Measurements from ENCODE around the gene DAGLB.

Gene DAGLB

GRCh38 chr7:6447581-6448199 lies at the start of gene DAGLB:
TSS of gene DAGLB (minus strand) at chr7:6447954. CDS start at chr7:6447842, 112 bp downstream.
- Mint-ChIP-seq H3K4me3 (peak within 1 kb of the TSS; percentile 97), H3K36me3 (ENCODE audit: low read depth) (peaks cover 44% of the 10 kb centered on the region), H3K4me1 (ENCODE audit: low read depth) (peaks cover 37% of the 10 kb centered on the region), H3K9me3 (no peaks in the 10 kb centered on the region), H3K27me3 (no peaks in the 10 kb centered on the region), H3K27ac (peak within 1 kb of the TSS; percentile 96)
- peak; percentile 97 for DNase-seq

- Mint-ChIP-seq H3K4me3 (no peak overlapping the region), H3K27ac (no peak overlapping the region)
- no peak for DNase-seq
Observed at GRCh38 chr7:6497637-6497905, 49.8 kb upstream of the DAGLB start.

GRCh38 chr7:6496842-6497636 lies 49.3 kb upstream of the DAGLB start:
- H3K9me3 Mint-ChIP-seq = no peaks in the 10 kb centered on the region
- H3K36me3 Mint-ChIP-seq (ENCODE audit: low read depth) = no peaks in the 10 kb centered on the region
- H3K27me3 Mint-ChIP-seq = no peaks in the 10 kb centered on the region
- H3K27ac Mint-ChIP-seq = no peak overlapping the region
- no peak for DNase-seq
- H3K4me3 Mint-ChIP-seq = no peak overlapping the region
- H3K4me1 Mint-ChIP-seq (ENCODE audit: low read depth) = no peaks in the 10 kb centered on the region

More at GRCh38 chr7:6497637-6497905, 49.8 kb upstream of the DAGLB start:
- Mint-ChIP-seq H3K9me3 (no peaks in the 10 kb centered on the region), H3K4me1 (ENCODE audit: low read depth) (no peaks in the 10 kb centered on the region), H3K36me3 (ENCODE audit: low read depth) (no peaks in the 10 kb centered on the region), H3K27me3 (no peaks in the 10 kb centered on the region)

GRCh38 chr7:6495597-6496262 lies 48.0 kb upstream of the DAGLB start:
- no peaks in the 10 kb centered on the region for H3K4me1 Mint-ChIP-seq (ENCODE audit: low read depth)
- no peak for DNase-seq
- no peaks in the 10 kb centered on the region for H3K36me3 Mint-ChIP-seq (ENCODE audit: low read depth)
- H3K27me3 Mint-ChIP-seq = no peaks in the 10 kb centered on the region
- no peaks in the 10 kb centered on the region for H3K9me3 Mint-ChIP-seq
- H3K27ac Mint-ChIP-seq = no peak overlapping the region
- H3K4me3 Mint-ChIP-seq = no peak overlapping the region

- Mint-ChIP-seq H3K4me3 (no peak overlapping the region), H3K27ac (no peak overlapping the region), H3K9me3 (no peaks in the 10 kb centered on the region), H3K4me1 (ENCODE audit: low read depth) (no peaks in the 10 kb centered on the region), H3K27me3 (no peaks in the 10 kb centered on the region), H3K36me3 (ENCODE audit: low read depth) (no peaks in the 10 kb centered on the region)
- no peak for DNase-seq
Observed at GRCh38 chr7:6494365-6494764, 46.6 kb upstream of the DAGLB start.

- no peaks in the 10 kb centered on the region for H3K36me3 Mint-ChIP-seq (ENCODE audit: low read depth)
- H3K4me3 Mint-ChIP-seq = no peak overlapping the region
- no peak for DNase-seq
- H3K27me3 Mint-ChIP-seq = no peaks in the 10 kb centered on the region
- H3K9me3 Mint-ChIP-seq = no peaks in the 10 kb centered on the region
- no peaks in the 10 kb centered on the region for H3K4me1 Mint-ChIP-seq (ENCODE audit: low read depth)
- H3K27ac Mint-ChIP-seq = no peak overlapping the region
Observed at GRCh38 chr7:6491194-6491593, 43.4 kb upstream of the DAGLB start.

GRCh38 chr7:6489612-6490011 lies 41.9 kb upstream of the DAGLB start:
- H3K4me1 Mint-ChIP-seq (ENCODE audit: low read depth) = peaks cover 5% of the 10 kb centered on the region
- no peaks in the 10 kb centered on the region for H3K27me3 Mint-ChIP-seq
- DNase-seq = no peak
- H3K9me3 Mint-ChIP-seq = no peaks in the 10 kb centered on the region
- no peak overlapping the region for H3K27ac Mint-ChIP-seq
- no peak overlapping the region for H3K4me3 Mint-ChIP-seq
- no peaks in the 10 kb centered on the region for H3K36me3 Mint-ChIP-seq (ENCODE audit: low read depth)

- H3K27ac Mint-ChIP-seq = no peak overlapping the region
Observed at GRCh38 chr7:6487184-6487545, 39.4 kb upstream of the DAGLB start.

GRCh38 chr7:6486438-6487183 lies 38.9 kb upstream of the DAGLB start:
- Mint-ChIP-seq H3K27ac (no peak overlapping the region), H3K36me3 (ENCODE audit: low read depth) (peaks cover 13% of the 10 kb centered on the region), H3K4me3 (no peak overlapping the region)

More at GRCh38 chr7:6487184-6487545, 39.4 kb upstream of the DAGLB start:
- no peak for DNase-seq
- no peaks in the 10 kb centered on the region for H3K9me3 Mint-ChIP-seq
- H3K27me3 Mint-ChIP-seq = no peaks in the 10 kb centered on the region
- peaks cover 10% of the 10 kb centered on the region for H3K36me3 Mint-ChIP-seq (ENCODE audit: low read depth)
- H3K4me3 Mint-ChIP-seq = no peak overlapping the region
- peaks cover 18% of the 10 kb centered on the region for H3K4me1 Mint-ChIP-seq (ENCODE audit: low read depth)

GRCh38 chr7:6482743-6483119 lies 35.0 kb upstream of the DAGLB start:
- no peak for DNase-seq
- Mint-ChIP-seq H3K36me3 (ENCODE audit: low read depth) (peaks cover 48% of the 10 kb centered on the region), H3K27me3 (no peaks in the 10 kb centered on the region), H3K27ac (peak overlapping the region; percentile 94), H3K9me3 (no peaks in the 10 kb centered on the region), H3K4me1 (ENCODE audit: low read depth) (peaks cover 60% of the 10 kb centered on the region), H3K4me3 (peak overlapping the region; percentile 96)

More at GRCh38 chr7:6486438-6487183, 38.9 kb upstream of the DAGLB start:
- Mint-ChIP-seq H3K9me3 (no peaks in the 10 kb centered on the region), H3K27me3 (no peaks in the 10 kb centered on the region), H3K4me1 (ENCODE audit: low read depth) (peaks cover 22% of the 10 kb centered on the region)
- DNase-seq = no peak

- peak overlapping the region; percentile 55 for H3K27ac Mint-ChIP-seq
- no peak for DNase-seq
- H3K27me3 Mint-ChIP-seq = no peaks in the 10 kb centered on the region
- peaks cover 64% of the 10 kb centered on the region for H3K4me1 Mint-ChIP-seq (ENCODE audit: low read depth)
- peak overlapping the region; percentile 96 for H3K4me3 Mint-ChIP-seq
- H3K36me3 Mint-ChIP-seq (ENCODE audit: low read depth) = peaks cover 52% of the 10 kb centered on the region
- no peaks in the 10 kb centered on the region for H3K9me3 Mint-ChIP-seq
Observed at GRCh38 chr7:6482307-6482706, 34.6 kb upstream of the DAGLB start.

- Mint-ChIP-seq H3K27ac (peak overlapping the region; percentile 79), H3K4me1 (ENCODE audit: low read depth) (peaks cover 72% of the 10 kb centered on the region), H3K27me3 (no peaks in the 10 kb centered on the region), H3K36me3 (ENCODE audit: low read depth) (peaks cover 61% of the 10 kb centered on the region), H3K9me3 (no peaks in the 10 kb centered on the region), H3K4me3 (peak overlapping the region; percentile 55)
- no peak for DNase-seq
Observed at GRCh38 chr7:6481445-6481844, 33.7 kb upstream of the DAGLB start.

GRCh38 chr7:6480323-6480660 lies 32.5 kb upstream of the DAGLB start:
- Mint-ChIP-seq H3K27me3 (no peaks in the 10 kb centered on the region), H3K9me3 (no peaks in the 10 kb centered on the region), H3K27ac (peak overlapping the region; percentile 90), H3K4me3 (no peak overlapping the region), H3K36me3 (ENCODE audit: low read depth) (peaks cover 72% of the 10 kb centered on the region), H3K4me1 (ENCODE audit: low read depth) (peaks cover 84% of the 10 kb centered on the region)
- DNase-seq = no peak

- Mint-ChIP-seq H3K27me3 (no peaks in the 10 kb centered on the region), H3K36me3 (ENCODE audit: low read depth) (peaks cover 82% of the 10 kb centered on the region), H3K27ac (peak overlapping the region; percentile 90), H3K9me3 (no peaks in the 10 kb centered on the region), H3K4me3 (peak overlapping the region; percentile 58), H3K4me1 (ENCODE audit: low read depth) (peaks cover 80% of the 10 kb centered on the region)
- peak; percentile 49 for DNase-seq
Observed at GRCh38 chr7:6479067-6479466, 31.3 kb upstream of the DAGLB start.
